GM12878 (cell line): ENCODE results near the gene ALDH3A2. TPM values are rescaled to one million over a fixed set of nuclear protein-coding genes. Genes with fewer than 3 reads are reported as not detected.

Experiments used
- ATAC-seq: fragments of 200-7000 bp; cut with Tn5 transposase; 3 replicates; pipeline ENCODE4 v1.9.1; 2020; ENCODE audit warnings: mild to moderate bottlenecking, moderate library complexity
- BruUV-seq: library from RNA; stranded (reverse); fragments of 400-500 nt; replicated peaks from 2 replicates; lab custom pipeline; 2021; lab: Mats Ljungman, UMichigan
- CTCF ChIA-PET: fragments of 300-600 bp; sonication (Branson Sonifier 250); formaldehyde crosslinking; extraction: SDS; loops from one replicate; lab custom pipeline; 2021; ENCODE audit warnings: inconsistent platforms; lab: Yijun Ruan, JAX
- POLR2A ChIA-PET: fragments of 350-600 bp; formaldehyde crosslinking; extraction: SDS; loops from one replicate; lab custom pipeline; 2021; ENCODE audit warnings: inconsistent platforms; lab: Charles Lee
- RAD21 ChIA-PET: fragments of 300-600 bp; sonication (Branson Sonifier 250); formaldehyde crosslinking; loops from one replicate; lab custom pipeline; 2023; ENCODE audit warnings: antibody characterized with exemption; ENCODE audit not compliant: unreplicated experiment; lab: Charles Lee
- SMC1A ChIA-PET: fragments of 300-600 bp; sonication (Branson Sonifier 250); formaldehyde crosslinking; loops from one replicate; lab custom pipeline; 2023; ENCODE audit not compliant: unreplicated experiment, uncharacterized antibody; lab: Charles Lee
- DNase-seq: peaks from one replicate; pipeline ENCODE4 v3.0.0-alpha.2; 2011; ENCODE audit warnings: low read depth, low spot score
- FAIRE-seq: peaks from 3 replicates; lab custom pipeline; 2011; peaks lifted over from hg19 to GRCh38; lab: Jason Lieb, UNC
- H2AFZ ChIP-seq: 2 replicates; pipeline ENCODE4 v1.6.0; 2011; ENCODE audit warnings: low read depth, low read length, control low read depth; ENCODE audit not compliant: control insufficient read depth
- H3K27ac ChIP-seq: 2 replicates; pipeline ENCODE4 v1.5.1; 2011; ENCODE audit warnings: control low read depth; ENCODE audit not compliant: control insufficient read depth, insufficient read depth
- H3K27me3 ChIP-seq, 2 experiments: replicated peaks in 1 of 2; 2 replicates each; pipeline versions ENCODE4 v1.6.0 to v1.6.1; 2011; ENCODE audit warnings: low read length in 1 of 2; ENCODE audit not compliant: control insufficient read depth in 2 of 2, insufficient read depth in 2 of 2
- H3K36me3 ChIP-seq, 2 experiments: 2 replicates each; pipeline ENCODE4 v1.5.1; 2011; ENCODE audit warnings: low read length in 1 of 2; ENCODE audit not compliant: control insufficient read depth in 2 of 2, insufficient read depth in 2 of 2
- H3K4me1 ChIP-seq: 2 replicates; pipeline ENCODE4 v1.6.1; 2011; ENCODE audit warnings: mild to moderate bottlenecking, low read length, moderate library complexity, mixed read lengths; ENCODE audit not compliant: control insufficient read depth, insufficient read depth
- H3K4me2 ChIP-seq: 2 replicates; pipeline ENCODE4 v1.6.0; 2011; ENCODE audit warnings: control low read depth; ENCODE audit not compliant: control insufficient read depth, insufficient read depth
- H3K4me3 ChIP-seq: fragments of 200-600 bp; sonication (generic); 2 replicates; pipeline ENCODE4 v1.5.1; 2016
- H3K79me2 ChIP-seq: 2 replicates; pipeline ENCODE4 v1.6.0; 2011; ENCODE audit warnings: low read length; ENCODE audit not compliant: control insufficient read depth, insufficient read depth
- H3K9ac ChIP-seq: 2 replicates; pipeline ENCODE4 v1.8.0; 2011; ENCODE audit warnings: low read length, control low read depth, mixed read lengths; ENCODE audit not compliant: control insufficient read depth, insufficient read depth
- H3K9me3 ChIP-seq: replicated peaks from 3 replicates; pipeline ENCODE4 v1.5.1; 2011; ENCODE audit warnings: mild to moderate bottlenecking, low read length; ENCODE audit not compliant: control insufficient read depth, insufficient read depth
- H4K20me1 ChIP-seq: 2 replicates; pipeline ENCODE4 v1.6.0; 2011; ENCODE audit not compliant: control insufficient read depth, insufficient read depth
- BCL11A ChIP-seq: IDR thresholded peaks from 2 replicates; pipeline ENCODE4 v1.6.1; 2011; ENCODE audit warnings: low read depth, low read length
- CEBPZ ChIP-seq: fragments of 150-350 bp; IDR thresholded peaks from 2 replicates; pipeline ENCODE4 v1.6.1; 2016; ENCODE audit warnings: low read depth, low read length
- CHD2 ChIP-seq: IDR thresholded peaks from 2 replicates; pipeline ENCODE4 v1.6.1; 2011; ENCODE audit warnings: low read depth, low read length, improper control_type of control experiment, borderline replicate concordance
- MAX ChIP-seq: IDR thresholded peaks from 2 replicates; pipeline ENCODE4 v1.6.1; 2012; ENCODE audit warnings: low read depth, low read length, improper control_type of control experiment
- MYB ChIP-seq: fragments of 150-350 bp; IDR thresholded peaks from 2 replicates; pipeline ENCODE4 v1.6.1; 2014; ENCODE audit warnings: mild to moderate bottlenecking, low read depth, low read length, borderline replicate concordance
- MYC ChIP-seq: IDR thresholded peaks from 2 replicates; pipeline ENCODE4 v1.6.1; 2011; ENCODE audit warnings: mild to moderate bottlenecking, low read length, moderate library complexity, inconsistent platforms; ENCODE audit not compliant: insufficient read depth, insufficient replicate concordance, insufficient read length, severe bottlenecking
- NR2C1 ChIP-seq: fragments of 450-650 bp; IDR thresholded peaks from 2 replicates; pipeline ENCODE4 v1.6.1; 2017; ENCODE audit warnings: antibody characterized with exemption, mild to moderate bottlenecking, moderate library complexity
- NR2F1 ChIP-seq: fragments of 450-650 bp; conservative IDR thresholded peaks from 2 replicates; pipeline ENCODE4 v1.6.1; 2017; ENCODE audit warnings: mild to moderate bottlenecking
- RAD21 ChIP-seq: IDR thresholded peaks from 2 replicates; pipeline ENCODE4 v1.6.1; 2011; ENCODE audit warnings: mild to moderate bottlenecking, low read depth, low read length, moderate library complexity; ENCODE audit not compliant: insufficient read depth
- RAD51 ChIP-seq: fragments of 450-650 bp; IDR thresholded peaks from 2 replicates; pipeline ENCODE4 v1.6.1; 2016; ENCODE audit warnings: moderate library complexity, mild to moderate bottlenecking, inconsistent platforms
- SIX5 ChIP-seq: IDR thresholded peaks from 2 replicates; pipeline ENCODE4 v1.6.1; 2011; ENCODE audit warnings: mild to moderate bottlenecking, low read depth, low read length, moderate library complexity; ENCODE audit not compliant: severe bottlenecking
- SMC3 ChIP-seq: IDR thresholded peaks from 2 replicates; pipeline ENCODE4 v1.6.1; 2011; ENCODE audit warnings: low read length, improper control_type of control experiment, borderline replicate concordance
- SPI1 ChIP-seq: IDR thresholded peaks from 2 replicates; pipeline ENCODE4 v1.6.1; 2011; ENCODE audit warnings: low read depth, mild to moderate bottlenecking, low read length, moderate library complexity, borderline replicate concordance; ENCODE audit not compliant: insufficient read depth
- YBX1 ChIP-seq: fragments of 450-650 bp; IDR thresholded peaks from 2 replicates; pipeline ENCODE4 v1.6.1; 2016; ENCODE audit warnings: antibody characterized with exemption
- ZNF207 ChIP-seq: fragments of 450-650 bp; IDR thresholded peaks from 2 replicates; pipeline ENCODE4 v1.6.1; 2014; ENCODE audit warnings: antibody characterized with exemption, mild to moderate bottlenecking, borderline replicate concordance
- whole genome bisulfite sequencing: methylation state at CpG from one replicate; pipeline ENCODE4 v1.1.6; 2016; ENCODE audit warnings: low lambda C conversion rate; ENCODE audit not compliant: insufficient replicate concordance, insufficient coverage; ENCODE audit errors: missing lambda C conversion rate; 5-methylcytosine and 5-hydroxymethylcytosine counted together
- in situ Hi-C: fragments of 300-500 bp; cut with MboI; formaldehyde crosslinking; loops from 9 replicates; pipeline ENCODE4 v1.14.3; 2018; ENCODE audit warnings: mixed read lengths
- intact Hi-C: fragments of 100-400 bp; cut with micrococcal nuclease; formaldehyde crosslinking; loops from one replicate; pipeline ENCODE4 v1.14.2; 2022; ENCODE audit not compliant: unreplicated experiment
- polyA plus RNA-seq, 11 experiments: library from polyadenylated mRNA; depleted of rRNA in 4 of 11; unstranded in 6 of 11; stranded (reverse) in 5 of 11; fragments of >200 nt; fragmentation: Nextera tagmentation in 4 of 11; fragmentation: Illumina TruSeq in 1 of 11; extraction: Ambion mirVana in 4 of 11; extraction: Trizol in 1 of 11; gene quantifications; 1 replicate in 1 of 11; 2 replicates in 10 of 11; pipeline versions ENCODE4 v1.2.1 to v1.2.3, GENCODE V29; 2011 to 2016; ENCODE audit warnings: inconsistent platforms in 2 of 11, missing spikeins in 2 of 11, low read depth in 1 of 11
- total RNA-seq, 4 experiments: library from RNA; depleted of rRNA in 3 of 4; stranded (reverse); fragments of >200 nt in 3 of 4; fragmentation: Illumina TruSeq in 1 of 4; extraction: Trizol in 1 of 4; gene quantifications; 2 replicates each; pipeline versions ENCODE4 v1.2.1 to v1.2.3, GENCODE V29; 2013 to 2021
- TF ChIP-seq, protein P1 (sequence below): fragments of 450-650 bp; IDR thresholded peaks from 2 replicates; pipeline ENCODE4 v1.6.1; 2017; ENCODE audit warnings: antibody characterized with exemption, mild to moderate bottlenecking, moderate library complexity

ALDH3A2 gene
- total and polyA plus RNA-seq, 10 of the 15 experiments (the other 5 are each of a cell fraction or from before 2014, with no cell fraction given), result 5.0 to 37.0 (median 26.1) TPM

DNA sequence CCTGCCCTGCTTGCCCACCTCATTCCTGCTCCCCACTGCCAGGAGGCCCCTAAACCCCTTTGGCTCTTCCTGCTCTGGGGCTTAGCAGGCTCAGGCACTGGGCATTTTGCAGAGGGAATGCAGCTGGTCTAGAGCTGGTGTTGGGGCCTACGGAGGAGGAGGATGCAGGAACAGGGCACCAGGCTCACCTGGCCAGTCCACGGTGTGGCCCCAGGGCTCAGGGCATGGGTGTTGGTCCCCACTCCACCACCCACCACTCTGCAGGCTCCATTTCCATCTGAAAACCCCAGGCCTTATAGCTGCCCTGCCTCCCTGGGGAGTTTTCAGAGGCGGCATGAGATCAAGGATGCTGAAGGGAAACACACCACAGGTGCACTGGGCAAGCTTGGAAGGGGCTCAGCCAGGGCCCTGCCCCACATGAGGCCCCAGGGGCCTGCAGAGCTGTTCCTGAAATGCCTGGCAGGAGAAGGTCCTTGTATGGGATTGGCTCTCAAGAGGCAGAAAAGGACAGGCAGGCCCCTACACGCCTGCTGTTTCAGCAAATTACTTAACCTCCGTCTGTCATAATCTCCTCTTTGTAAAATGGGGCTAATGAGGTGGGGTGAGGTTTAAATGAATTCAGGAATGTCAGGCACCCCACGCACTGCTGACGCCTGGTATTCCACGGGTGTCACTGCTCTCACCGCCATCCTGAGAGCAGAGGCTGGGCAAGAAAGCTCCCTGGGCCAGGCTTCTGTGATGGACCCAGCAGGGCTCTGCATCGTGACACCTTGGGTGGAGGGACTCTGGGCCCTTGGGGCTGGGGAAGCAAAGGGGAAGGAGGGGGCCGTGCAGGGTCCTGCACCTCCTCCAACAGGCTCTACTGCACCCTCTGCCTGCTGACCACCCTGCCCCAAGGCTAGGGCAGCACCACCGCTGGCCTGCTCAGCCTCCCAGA, 58.5 kb downstream of the ALDH3A2 start:
- Histone ChIP-seq H3K9ac (no peak overlapping the region), H3K4me2 (no peak overlapping the region), H2AFZ (no peak overlapping the region), H3K4me1 (no peaks in the 10 kb centered on the region), H3K9me3 (no peaks in the 10 kb centered on the region), H4K20me1 (no peaks in the 10 kb centered on the region), H3K27me3 (no peaks in the 10 kb centered on the region), H3K27ac (no peak overlapping the region), H3K4me3 (no peak overlapping the region), H3K79me2 (no peaks in the 10 kb centered on the region), H3K36me3 (no peaks in the 10 kb centered on the region)
- ChIA-PET SMC1A (no interaction called here), RAD21 (interaction anchor here (0.6 kb wide), 1 partner anchor 61 kb away, joined by 3 read pairs; no protein-coding TSS in a partner anchor), CTCF (no interaction called here), POLR2A (no interaction called here)
- in situ Hi-C loops, result no loop called here
- FAIRE-seq (no peak), DNase-seq (no peak), ATAC-seq (no peak)
- no TSS peak for BruUV-seq
- intact Hi-C loops, result no loop called here
- WGBS, result 46% methylated on average over 12 of the region's 12 CpGs
- TF ChIP-seq YBX1 (no peak), SPI1 (no peak), MAX (no peak), RAD21 (no peak), SIX5 (no peak), MYB (no peak), BCL11A (no peak), ZNF207 (no peak), CHD2 (no peak), CEBPZ (no peak), NR2F1 (no peak), SMC3 (no peak), RAD51 (no peak), NR2C1 (no peak), MYC (no peak)
- TF ChIP-seq, protein P1, sequence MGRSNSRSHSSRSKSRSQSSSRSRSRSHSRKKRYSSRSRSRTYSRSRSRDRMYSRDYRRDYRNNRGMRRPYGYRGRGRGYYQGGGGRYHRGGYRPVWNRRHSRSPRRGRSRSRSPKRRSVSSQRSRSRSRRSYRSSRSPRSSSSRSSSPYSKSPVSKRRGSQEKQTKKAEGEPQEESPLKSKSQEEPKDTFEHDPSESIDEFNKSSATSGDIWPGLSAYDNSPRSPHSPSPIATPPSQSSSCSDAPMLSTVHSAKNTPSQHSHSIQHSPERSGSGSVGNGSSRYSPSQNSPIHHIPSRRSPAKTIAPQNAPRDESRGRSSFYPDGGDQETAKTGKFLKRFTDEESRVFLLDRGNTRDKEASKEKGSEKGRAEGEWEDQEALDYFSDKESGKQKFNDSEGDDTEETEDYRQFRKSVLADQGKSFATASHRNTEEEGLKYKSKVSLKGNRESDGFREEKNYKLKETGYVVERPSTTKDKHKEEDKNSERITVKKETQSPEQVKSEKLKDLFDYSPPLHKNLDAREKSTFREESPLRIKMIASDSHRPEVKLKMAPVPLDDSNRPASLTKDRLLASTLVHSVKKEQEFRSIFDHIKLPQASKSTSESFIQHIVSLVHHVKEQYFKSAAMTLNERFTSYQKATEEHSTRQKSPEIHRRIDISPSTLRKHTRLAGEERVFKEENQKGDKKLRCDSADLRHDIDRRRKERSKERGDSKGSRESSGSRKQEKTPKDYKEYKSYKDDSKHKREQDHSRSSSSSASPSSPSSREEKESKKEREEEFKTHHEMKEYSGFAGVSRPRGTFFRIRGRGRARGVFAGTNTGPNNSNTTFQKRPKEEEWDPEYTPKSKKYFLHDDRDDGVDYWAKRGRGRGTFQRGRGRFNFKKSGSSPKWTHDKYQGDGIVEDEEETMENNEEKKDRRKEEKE, result no peak
